Amniotic epithelial cell (primary cell): Measurements from ENCODE around the gene CIRBP.

Experiments used
- DNase-seq: peaks from one replicate; pipeline ENCODE4 v3.0.0-alpha.2; 2010; ENCODE audit warnings: low read depth

The CIRBP gene

GRCh38 chr19:1268226-1269064, 687 bp upstream of the CIRBP start:
- DNase-seq, result no peak

GRCh38 chr19:1269478-1270212, 513 bp downstream of the CIRBP start:
- peak; percentile 73 for DNase-seq

GRCh38 chr19:1270213-1270853, 1.2 kb downstream of the CIRBP start:
- no peak for DNase-seq

- DNase-seq, result no peak
Observed at GRCh38 chr19:1270854-1271527, 1.9 kb downstream of the CIRBP start.

GRCh38 chr19:1271528-1272422, 2.6 kb downstream of the CIRBP start:
- DNase-seq, result no peak

GRCh38 chr19:1272423-1273262, 3.5 kb downstream of the CIRBP start:
- no peak for DNase-seq

GRCh38 chr19:1273263-1274041, 4.3 kb downstream of the CIRBP start:
- DNase-seq, result peak; percentile 41

- DNase-seq, result no peak
Observed at GRCh38 chr19:1274081-1274851, 5.1 kb downstream of the CIRBP start.

GRCh38 chr19:1274852-1275259, 5.7 kb downstream of the CIRBP start:
- DNase-seq, result no peak

- peak; percentile 95 for DNase-seq
Observed at GRCh38 chr19:1275260-1275975, 6.3 kb downstream of the CIRBP start, which contains the start of gene FAM174C. Gene FAM174C (plus strand): TSS chr19:1275530. CDS start chr19:1275550, 20 bp downstream.

GRCh38 chr19:1275976-1276627, 7.0 kb downstream of the CIRBP start:
- DNase-seq, result no peak

- DNase-seq, result no peak
Observed at GRCh38 chr19:1276628-1277022, 7.5 kb downstream of the CIRBP start.

- DNase-seq, result no peak
Observed at GRCh38 chr19:1277061-1277460, 7.9 kb downstream of the CIRBP start.

- DNase-seq, result no peak
Observed at GRCh38 chr19:1278074-1278473, 8.9 kb downstream of the CIRBP start.

GRCh38 chr19:1278713-1279660, 9.9 kb downstream of the CIRBP start:
- no peak for DNase-seq

- peak; percentile 71 for DNase-seq
Observed at GRCh38 chr19:1279782-1280341, 10.7 kb downstream of the CIRBP start.
